ENCODE results near the gene CHRM3. TPM values are rescaled to one million over a fixed set of nuclear protein-coding genes. Genes with fewer than 3 reads are reported as not detected.

Gene CHRM3
- total RNA-seq: 0.21 and 0.48 TPM in 2 replicates

GRCh38 chr1:239386453-239387303 is at the start of gene CHRM3:
TSS of gene CHRM3 (plus strand) at chr1:239386568. CDS start at chr1:239907452, 520,884 bp downstream.

